Tibial artery (tissue), 4 donors: ENCODE data around the gene UGT1A10.

ENCODE experiments used
- DNase-seq, 2 donors: peaks; one replicate each; pipeline ENCODE4 v3.0.0-alpha.2; 2019
- H3K27ac ChIP-seq, 2 donors: fragments of 200-600 bp; sonication (generic) in 1 of 2; 1 replicate in 1 of 2; 2 replicates in 1 of 2; pipeline ENCODE4 v1.5.1; 2018 to 2019; ENCODE audit warnings: mild to moderate bottlenecking in 1 of 2
- H3K27me3 ChIP-seq, 2 donors: fragments of 200-600 bp; sonication (generic) in 1 of 2; one replicate each; pipeline versions ENCODE4 v1.5.1 to v1.6.0; 2016 to 2019
- H3K36me3 ChIP-seq, 3 donors: fragments of 200-600 bp; sonication (generic) in 2 of 3; one replicate each; pipeline ENCODE4 v1.5.1; 2016 to 2019; ENCODE audit warnings: mild to moderate bottlenecking in 2 of 3
- H3K4me1 ChIP-seq, 4 donors: fragments of 200-600 bp; sonication (generic) in 2 of 4; 1 replicate in 3 of 4; 2 replicates in 1 of 4; pipeline ENCODE4 v1.5.1; 2016 to 2019
- H3K4me3 ChIP-seq, 2 donors: fragments of 200-600 bp; sonication (generic) in 1 of 2; 1 replicate in 1 of 2; 2 replicates in 1 of 2; pipeline ENCODE4 v1.5.1; 2018 to 2019; ENCODE audit warnings: mild to moderate bottlenecking in 2 of 2
- H3K9me3 ChIP-seq, 3 donors: fragments of 200-600 bp; sonication (generic) in 1 of 3; one replicate each; pipeline ENCODE4 v1.5.1; 2016 to 2019
- intact Hi-C: fragments of 100-400 bp; cut with DNase I; formaldehyde crosslinking; loops from one replicate; pipeline ENCODE4 v1.15.0; 2023; ENCODE audit warnings: low total_unique reads
- TF ChIP-seq, protein P1 (sequence below), 2 experiments: fragments of 200-600 bp in 1 of 2; fragments of 450-650 bp in 1 of 2; IDR thresholded peaks; one replicate each; pipeline ENCODE4 v1.5.1; 2017 to 2019; ENCODE audit warnings: antibody characterized with exemption in 2 of 2, mild to moderate bottlenecking in 1 of 2, moderate library complexity in 1 of 2

The UGT1A10 gene

DNA sequence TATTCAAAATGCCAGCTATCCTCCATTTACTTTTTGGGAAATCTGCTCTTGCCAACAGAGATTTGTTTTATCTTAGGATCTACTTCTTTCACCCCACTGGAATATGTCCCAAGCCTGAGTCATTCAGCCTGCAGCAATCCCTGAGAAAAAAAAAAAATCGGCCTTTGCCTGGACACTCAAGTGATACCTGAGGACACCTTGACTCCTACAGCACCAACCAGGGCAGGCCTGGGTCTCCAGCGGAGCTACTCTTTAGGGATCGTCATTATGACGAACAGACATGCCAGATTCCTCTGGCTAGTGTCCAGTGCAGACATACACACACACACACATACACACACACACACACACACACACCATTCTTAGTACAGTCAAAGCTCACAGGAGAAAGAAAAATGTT is 54.2 kb downstream of the UGT1A10 start:
- intact Hi-C loops = no loop called here
- H3K4me3 ChIP-seq = no peak overlapping the region
- H3K27ac ChIP-seq = no peak overlapping the region
- H3K36me3 ChIP-seq = no peaks in the 10 kb centered on the region
- no peaks in the 10 kb centered on the region for H3K27me3 ChIP-seq
- TF ChIP-seq, protein P1, sequence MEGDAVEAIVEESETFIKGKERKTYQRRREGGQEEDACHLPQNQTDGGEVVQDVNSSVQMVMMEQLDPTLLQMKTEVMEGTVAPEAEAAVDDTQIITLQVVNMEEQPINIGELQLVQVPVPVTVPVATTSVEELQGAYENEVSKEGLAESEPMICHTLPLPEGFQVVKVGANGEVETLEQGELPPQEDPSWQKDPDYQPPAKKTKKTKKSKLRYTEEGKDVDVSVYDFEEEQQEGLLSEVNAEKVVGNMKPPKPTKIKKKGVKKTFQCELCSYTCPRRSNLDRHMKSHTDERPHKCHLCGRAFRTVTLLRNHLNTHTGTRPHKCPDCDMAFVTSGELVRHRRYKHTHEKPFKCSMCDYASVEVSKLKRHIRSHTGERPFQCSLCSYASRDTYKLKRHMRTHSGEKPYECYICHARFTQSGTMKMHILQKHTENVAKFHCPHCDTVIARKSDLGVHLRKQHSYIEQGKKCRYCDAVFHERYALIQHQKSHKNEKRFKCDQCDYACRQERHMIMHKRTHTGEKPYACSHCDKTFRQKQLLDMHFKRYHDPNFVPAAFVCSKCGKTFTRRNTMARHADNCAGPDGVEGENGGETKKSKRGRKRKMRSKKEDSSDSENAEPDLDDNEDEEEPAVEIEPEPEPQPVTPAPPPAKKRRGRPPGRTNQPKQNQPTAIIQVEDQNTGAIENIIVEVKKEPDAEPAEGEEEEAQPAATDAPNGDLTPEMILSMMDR (IDR thresholded peaks at IDR 0.05) = no peak
- no peaks in the 10 kb centered on the region for H3K4me1 ChIP-seq
- H3K9me3 ChIP-seq = no peaks in the 10 kb centered on the region
- DNase-seq = no peak

DNA sequence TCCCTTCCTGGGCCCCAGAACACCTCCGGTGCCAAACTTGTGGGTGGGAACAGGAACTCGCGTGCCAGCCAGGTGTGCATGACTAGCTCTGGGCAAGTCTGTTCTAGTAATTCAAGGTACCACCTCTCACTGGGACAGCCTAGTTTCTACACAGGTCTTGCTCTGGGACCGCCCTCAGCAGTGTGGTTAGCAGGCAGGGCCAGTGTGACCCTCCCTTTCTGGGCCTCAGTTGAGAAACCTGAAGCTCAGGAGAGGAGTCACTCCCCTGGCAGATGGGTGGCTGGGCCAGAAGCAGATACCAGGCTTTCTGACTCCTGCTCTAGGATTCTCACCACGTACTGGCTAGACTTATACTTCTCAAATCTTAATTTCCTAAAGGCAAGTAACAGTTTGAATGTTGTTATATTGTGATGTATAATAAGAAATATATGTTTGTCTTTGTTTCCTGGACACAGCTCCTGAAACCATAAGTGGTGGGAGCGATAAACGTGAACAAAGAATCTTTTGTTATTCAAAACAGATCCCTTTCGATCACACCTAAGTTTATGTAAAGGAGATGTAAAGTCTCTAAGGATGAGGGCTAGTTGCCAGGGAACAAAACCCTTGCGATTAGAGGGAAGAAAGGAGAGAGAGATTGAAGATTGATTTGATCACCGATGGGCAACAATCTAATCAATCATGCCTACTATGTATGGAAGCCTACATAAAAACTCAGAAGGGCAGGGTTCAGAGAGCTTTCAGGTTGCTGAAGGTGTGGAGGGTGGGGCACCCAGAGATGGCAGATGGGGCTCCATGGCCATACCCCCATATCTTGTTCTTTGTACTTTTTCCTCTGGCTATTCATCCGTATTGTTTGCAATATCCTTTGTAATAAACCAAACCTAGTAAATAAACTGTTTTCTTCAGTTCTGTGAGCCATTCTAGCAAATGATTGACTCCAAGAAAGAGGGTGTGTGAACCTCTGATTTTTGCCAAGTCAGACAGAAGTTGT is 55.5 kb downstream of the UGT1A10 start:
- TF ChIP-seq, protein P1 (IDR thresholded peaks at IDR 0.05) = no peak
- Histone ChIP-seq H3K36me3 (no peaks in the 10 kb centered on the region), H3K4me3 (no peak overlapping the region), H3K9me3 (no peaks in the 10 kb centered on the region), H3K4me1 (no peaks in the 10 kb centered on the region), H3K27ac (no peak overlapping the region), H3K27me3 (no peaks in the 10 kb centered on the region)
- intact Hi-C loops = no loop called here
- DNase-seq = no peak

DNA sequence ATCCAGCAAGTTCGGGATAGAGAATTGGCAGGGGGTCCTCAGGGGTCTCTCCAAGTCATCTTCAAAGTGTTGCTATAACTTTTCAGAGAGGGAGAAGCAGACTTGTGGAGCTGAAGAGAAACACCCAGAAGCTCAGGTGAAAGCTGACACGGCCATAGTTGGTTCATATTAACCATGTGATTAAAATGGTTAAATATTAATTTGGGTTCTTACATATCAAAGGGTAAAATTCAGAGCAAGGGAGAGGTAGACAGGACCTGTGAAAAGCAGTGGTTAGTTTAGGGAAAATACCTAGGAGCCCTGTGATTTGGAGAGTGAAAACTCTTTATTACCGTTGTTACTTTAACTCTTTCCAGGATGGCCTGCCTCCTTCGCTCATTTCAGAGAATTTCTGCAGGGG is 56.4 kb downstream of the UGT1A10 start, which contains the start of gene UGT1A6:
Gene UGT1A6, plus strand, starts transcription at position 243 of the 400 bp plus-strand sequence. Its CDS starts 115 bp downstream, at position 358.
- TF ChIP-seq, protein P1 (IDR thresholded peaks at IDR 0.05) = no peak
- intact Hi-C loops = no loop called here
- no peaks in the 10 kb centered on the region for H3K36me3 ChIP-seq
- H3K9me3 ChIP-seq = no peaks in the 10 kb centered on the region
- no peak within 1 kb of the TSS for H3K27ac ChIP-seq
- H3K27me3 ChIP-seq = no peaks in the 10 kb centered on the region
- H3K4me1 ChIP-seq = no peaks in the 10 kb centered on the region
- H3K4me3 ChIP-seq = no peak within 1 kb of the TSS
- no peak for DNase-seq

DNA sequence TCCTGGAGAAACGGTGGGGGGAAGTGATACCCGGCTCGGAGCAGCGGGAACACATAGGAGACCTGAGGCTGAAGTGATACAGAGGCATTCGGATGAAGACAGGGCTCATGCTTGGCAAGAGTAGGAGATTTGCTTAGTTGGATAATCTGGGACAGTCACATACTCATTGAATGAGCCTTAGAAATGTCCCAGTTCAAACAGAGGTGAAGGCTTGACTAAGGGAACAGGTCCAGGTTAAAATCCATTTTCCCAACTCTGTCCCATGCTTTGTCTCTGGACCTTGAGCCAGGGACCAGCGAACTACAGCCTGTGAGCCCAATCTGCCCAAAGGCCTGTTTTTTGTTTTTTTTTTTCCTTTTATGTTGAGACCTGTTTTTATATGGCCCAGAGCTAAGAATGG is 57.7 kb downstream of the UGT1A10 start:
- Histone ChIP-seq H3K4me3 (no peak overlapping the region), H3K36me3 (no peaks in the 10 kb centered on the region), H3K9me3 (no peaks in the 10 kb centered on the region), H3K27ac (no peak overlapping the region), H3K4me1 (no peaks in the 10 kb centered on the region), H3K27me3 (no peaks in the 10 kb centered on the region)
- DNase-seq = no peak
- TF ChIP-seq, protein P1 (IDR thresholded peaks at IDR 0.05) = no peak
- intact Hi-C loops = no loop called here

DNA sequence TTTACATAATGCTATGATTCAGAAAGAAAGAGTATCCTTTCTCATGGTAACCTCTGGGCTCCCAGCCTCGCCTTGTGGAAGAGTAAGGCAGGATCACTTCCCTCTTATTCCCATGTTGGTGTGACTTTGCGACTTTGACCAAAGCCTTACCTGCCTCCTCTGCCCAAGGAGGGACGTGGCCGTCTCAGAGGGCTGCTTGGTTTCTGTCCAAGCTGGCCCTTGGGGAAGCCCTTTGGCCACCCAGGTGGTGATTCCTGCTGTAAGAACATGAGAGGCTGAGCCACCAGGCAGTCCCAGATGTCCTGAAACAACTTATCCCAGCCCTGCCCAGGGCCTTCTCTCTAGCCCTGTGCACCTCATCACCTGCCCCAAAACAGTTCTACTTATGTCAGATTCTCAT is 62.5 kb downstream of the UGT1A10 start:
- Histone ChIP-seq H3K4me3 (no peak overlapping the region), H3K27me3 (no peaks in the 10 kb centered on the region), H3K36me3 (no peaks in the 10 kb centered on the region), H3K27ac (no peak overlapping the region), H3K9me3 (no peaks in the 10 kb centered on the region), H3K4me1 (peaks cover 0 to 2% (median 0%) of the 10 kb centered on the region in 4 donors)
- intact Hi-C loops = no loop called here
- TF ChIP-seq, protein P1 (IDR thresholded peaks at IDR 0.05) = no peak
- DNase-seq = no peak
